HepG2 (cell line): ENCODE results near the gene GNAZ.

Experiments
- CEBPG ChIP-seq: IDR thresholded peaks from 2 replicates; pipeline ENCODE4 v1.6.1; 2016
- CTCF ChIP-seq: sonication (generic); formaldehyde crosslinking; IDR thresholded peaks from 2 replicates; pipeline ENCODE4 v1.5.0; 2020; ENCODE audit warnings: mild to moderate bottlenecking, missing genetic modification reagents, moderate library complexity
- EP300 ChIP-seq, 3 experiments: sonication (generic) in 1 of 3; formaldehyde crosslinking in 1 of 3; IDR thresholded peaks; 2 replicates each; pipeline versions ENCODE4 v1.5.1 to v1.6.1; 2011 to 2020; ENCODE audit warnings: low read depth in 2 of 3, low read length in 2 of 3, borderline replicate concordance in 1 of 3, improper control_type of control experiment in 1 of 3, mild to moderate bottlenecking in 1 of 3, missing genetic modification reagents in 1 of 3, moderate library complexity in 1 of 3
- EZH2 ChIP-seq: conservative IDR thresholded peaks from 2 replicates; pipeline ENCODE4 v1.6.1; 2012; ENCODE audit warnings: mild to moderate bottlenecking, low read depth, low read length, moderate library complexity
- FOXO1 ChIP-seq: sonication (generic); formaldehyde crosslinking; IDR thresholded peaks from 2 replicates; pipeline ENCODE4 v1.4.0; 2020; ENCODE audit warnings: missing genetic modification reagents
- MXD1 ChIP-seq: sonication (generic); formaldehyde crosslinking; IDR thresholded peaks from 2 replicates; pipeline ENCODE4 v1.4.0; 2020; ENCODE audit warnings: mild to moderate bottlenecking, missing genetic modification reagents
- MXD3 ChIP-seq: IDR thresholded peaks from 2 replicates; pipeline ENCODE4 v1.6.1; 2016; ENCODE audit warnings: mild to moderate bottlenecking, missing biosample characterization, missing genetic modification reagents
- NR0B2 ChIP-seq: sonication (generic); formaldehyde crosslinking; IDR thresholded peaks from 2 replicates; pipeline ENCODE4 v1.4.0; 2020; ENCODE audit warnings: mild to moderate bottlenecking, missing genetic modification reagents
- SP140L ChIP-seq: sonication (generic); formaldehyde crosslinking; IDR thresholded peaks from 2 replicates; pipeline ENCODE4 v1.4.0; 2020; ENCODE audit warnings: missing genetic modification reagents, borderline replicate concordance
- TAF1 ChIP-seq: sonication (generic); formaldehyde crosslinking; IDR thresholded peaks from 2 replicates; pipeline ENCODE4 v1.4.0; 2020; ENCODE audit warnings: missing genetic modification reagents
- TMF1 ChIP-seq: sonication (generic); formaldehyde crosslinking; IDR thresholded peaks from 2 replicates; pipeline ENCODE4 v1.8.1; 2022; ENCODE audit warnings: low read depth, missing genetic modification reagents
- ZNF569 ChIP-seq: sonication (generic); formaldehyde crosslinking; IDR thresholded peaks from 2 replicates; pipeline ENCODE4 v1.5.0; 2020; ENCODE audit warnings: mild to moderate bottlenecking, missing genetic modification reagents, moderate library complexity, borderline replicate concordance

GRCh38 chr22:23094695-23095681 lies 24.7 kb downstream of the GNAZ start:
- TF ChIP-seq MXD3 (CRISPR knock-in tag) = no peak
- no peak for TF ChIP-seq TAF1 (CRISPR knock-in tag)
- no peak for TF ChIP-seq NR0B2 (CRISPR knock-in tag)
- TF ChIP-seq CEBPG (CRISPR knock-in tag) = no peak
- no peak for TF ChIP-seq CTCF (CRISPR knock-in tag)
- no peak for TF ChIP-seq FOXO1 (CRISPR knock-in tag)
- TF ChIP-seq ZNF569 (CRISPR knock-in tag) = no peak
- no peak for TF ChIP-seq EZH2
- no peak for TF ChIP-seq SP140L (CRISPR knock-in tag)
- no peak for TF ChIP-seq MXD1 (CRISPR knock-in tag)
- TF ChIP-seq EP300 (IDR thresholded peaks at IDR 0.05; ENCODE audit: low read depth in 2 of 2, low read length in 2 of 2) = no peak
- no peak for TF ChIP-seq EP300 (CRISPR knock-in tag; IDR thresholded peaks at IDR 0.05; ENCODE audit: borderline replicate concordance)
- TF ChIP-seq TMF1 (CRISPR knock-in tag) = no peak
